Thoracic aorta (tissue), 2 donors: ENCODE measurements around the gene ZNF496. TPM values are rescaled to one million over a fixed set of nuclear protein-coding genes. Genes with fewer than 3 reads are reported as not detected.

Source experiments
- ATAC-seq: fragments of 150-250 bp; one replicate; pipeline ENCODE4 v1.8.0; 2017; ENCODE audit warnings: low read depth; ENCODE audit not compliant: insufficient number of reproducible peaks, low FRiP score
- DNase-seq: peaks from one replicate; pipeline ENCODE4 v3.0.0-alpha.2; 2020; ENCODE audit warnings: low spot score
- H3K27ac ChIP-seq, 2 donors: fragments of 200-600 bp; sonication (generic); 1 replicate in 1 of 2; 2 replicates in 1 of 2; pipeline ENCODE4 v1.5.1; 2016; ENCODE audit warnings: mild to moderate bottlenecking in 2 of 2, moderate library complexity in 2 of 2
- H3K27me3 ChIP-seq: fragments of 200-600 bp; sonication (generic); replicated peaks from 2 replicates; pipeline ENCODE4 v1.6.0; 2016; ENCODE audit warnings: mild to moderate bottlenecking; ENCODE audit not compliant: insufficient read depth
- H3K36me3 ChIP-seq: fragments of 200-600 bp; sonication (generic); one replicate; pipeline ENCODE4 v1.5.1; 2016
- H3K4me1 ChIP-seq, 2 donors: fragments of 200-600 bp; sonication (generic); 1 replicate in 1 of 2; 2 replicates in 1 of 2; pipeline versions ENCODE4 v1.5.1 to v1.6.0; 2016; ENCODE audit warnings: low read depth in 2 of 2, mild to moderate bottlenecking in 1 of 2; ENCODE audit not compliant: control insufficient read depth in 1 of 2
- H3K4me3 ChIP-seq: fragments of 200-600 bp; sonication (generic); 2 replicates; pipeline ENCODE4 v1.5.1; 2016; ENCODE audit warnings: mild to moderate bottlenecking
- H3K9me3 ChIP-seq: fragments of 200-600 bp; sonication (generic); 2 replicates; pipeline ENCODE4 v1.5.1; 2016
- total RNA-seq, 2 donors: library from RNA; depleted of rRNA; stranded (reverse); fragments of >200 nt; gene quantifications; one replicate each; pipeline versions ENCODE4 v1.1.0 to v1.2.3, GENCODE V29; 2016
- TF ChIP-seq, protein P1 (sequence below): fragments of 200-600 bp; sonication (generic); IDR thresholded peaks from one replicate; pipeline ENCODE4 v1.5.1; 2019; ENCODE audit warnings: antibody characterized with exemption

ZNF496 gene
- total RNA-seq, 2 donors from 2014 or later, result 37.0 to 55.4 TPM

- TF ChIP-seq, protein P1, sequence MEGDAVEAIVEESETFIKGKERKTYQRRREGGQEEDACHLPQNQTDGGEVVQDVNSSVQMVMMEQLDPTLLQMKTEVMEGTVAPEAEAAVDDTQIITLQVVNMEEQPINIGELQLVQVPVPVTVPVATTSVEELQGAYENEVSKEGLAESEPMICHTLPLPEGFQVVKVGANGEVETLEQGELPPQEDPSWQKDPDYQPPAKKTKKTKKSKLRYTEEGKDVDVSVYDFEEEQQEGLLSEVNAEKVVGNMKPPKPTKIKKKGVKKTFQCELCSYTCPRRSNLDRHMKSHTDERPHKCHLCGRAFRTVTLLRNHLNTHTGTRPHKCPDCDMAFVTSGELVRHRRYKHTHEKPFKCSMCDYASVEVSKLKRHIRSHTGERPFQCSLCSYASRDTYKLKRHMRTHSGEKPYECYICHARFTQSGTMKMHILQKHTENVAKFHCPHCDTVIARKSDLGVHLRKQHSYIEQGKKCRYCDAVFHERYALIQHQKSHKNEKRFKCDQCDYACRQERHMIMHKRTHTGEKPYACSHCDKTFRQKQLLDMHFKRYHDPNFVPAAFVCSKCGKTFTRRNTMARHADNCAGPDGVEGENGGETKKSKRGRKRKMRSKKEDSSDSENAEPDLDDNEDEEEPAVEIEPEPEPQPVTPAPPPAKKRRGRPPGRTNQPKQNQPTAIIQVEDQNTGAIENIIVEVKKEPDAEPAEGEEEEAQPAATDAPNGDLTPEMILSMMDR, result no peak
- H3K27me3 ChIP-seq, result no peaks in the 10 kb centered on the region
- H3K4me1 ChIP-seq, result no peaks in the 10 kb centered on the region
- H3K27ac ChIP-seq, result no peak overlapping the region
- ATAC-seq (no peak), DNase-seq (no peak)
- no peaks in the 10 kb centered on the region for H3K36me3 ChIP-seq
- H3K4me3 ChIP-seq, result no peak overlapping the region
- H3K9me3 ChIP-seq, result no peaks in the 10 kb centered on the region
Measured at GRCh38 chr1:247345881-247346280, 14.2 kb upstream of the ZNF496 start.

DNA sequence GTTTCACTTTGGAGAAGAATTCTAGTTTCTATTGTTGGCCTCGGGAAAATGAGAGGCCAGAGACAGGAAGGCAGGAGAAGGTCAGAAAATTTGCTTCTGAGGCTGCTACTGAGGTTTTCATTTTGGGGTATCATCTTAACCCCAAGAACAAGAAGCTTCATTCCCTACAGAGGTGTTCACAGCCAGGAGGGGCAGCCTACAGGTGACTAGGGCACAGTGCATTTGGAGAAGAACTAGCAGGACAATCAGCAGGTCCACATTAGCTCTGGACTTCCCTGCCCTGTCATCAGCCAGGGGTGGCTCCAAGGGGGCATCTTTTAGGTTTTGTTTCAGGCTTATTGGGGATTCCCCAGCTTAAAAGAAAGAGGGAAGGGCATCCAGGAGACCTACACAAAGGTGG, 12.1 kb upstream of the ZNF496 start:
- Histone ChIP-seq H3K4me3 (no peak overlapping the region), H3K4me1 (no peaks in the 10 kb centered on the region), H3K9me3 (no peaks in the 10 kb centered on the region), H3K27me3 (no peaks in the 10 kb centered on the region), H3K36me3 (no peaks in the 10 kb centered on the region), H3K27ac (no peak overlapping the region)
- TF ChIP-seq, protein P1, result no peak
- ATAC-seq (no peak), DNase-seq (no peak)

GRCh38 chr1:247338723-247339275, 7.1 kb upstream of the ZNF496 start:
- Histone ChIP-seq H3K36me3 (no peaks in the 10 kb centered on the region), H3K4me1 (no peaks in the 10 kb centered on the region), H3K27ac (no peak overlapping the region), H3K9me3 (no peaks in the 10 kb centered on the region), H3K4me3 (no peak overlapping the region), H3K27me3 (no peaks in the 10 kb centered on the region)
- TF ChIP-seq, protein P1, result no peak
- no peak for ATAC-seq
- DNase-seq, result no peak

DNA sequence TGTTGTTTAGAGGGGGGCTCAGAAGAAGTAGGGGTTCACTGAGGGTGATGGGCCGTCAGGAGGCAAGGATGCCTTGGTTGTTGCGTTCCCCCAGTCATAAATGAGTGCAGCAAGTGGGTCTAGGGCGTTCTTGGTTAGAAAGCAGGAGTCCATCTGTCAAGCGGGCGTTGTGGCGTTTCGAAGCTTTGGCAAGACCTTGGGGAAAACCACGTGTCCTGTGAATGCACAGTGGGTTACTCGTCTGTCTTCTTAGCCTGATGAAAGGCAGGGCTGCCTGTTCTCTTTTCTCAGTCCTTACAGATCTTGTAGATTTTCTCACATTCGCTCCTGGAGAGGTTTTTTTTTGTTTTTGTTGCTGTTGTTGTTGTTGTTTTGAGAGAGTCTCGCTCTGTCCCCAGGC, 6.3 kb upstream of the ZNF496 start:
- no peaks in the 10 kb centered on the region for H3K9me3 ChIP-seq
- no peak for DNase-seq
- ATAC-seq, result no peak

DNA sequence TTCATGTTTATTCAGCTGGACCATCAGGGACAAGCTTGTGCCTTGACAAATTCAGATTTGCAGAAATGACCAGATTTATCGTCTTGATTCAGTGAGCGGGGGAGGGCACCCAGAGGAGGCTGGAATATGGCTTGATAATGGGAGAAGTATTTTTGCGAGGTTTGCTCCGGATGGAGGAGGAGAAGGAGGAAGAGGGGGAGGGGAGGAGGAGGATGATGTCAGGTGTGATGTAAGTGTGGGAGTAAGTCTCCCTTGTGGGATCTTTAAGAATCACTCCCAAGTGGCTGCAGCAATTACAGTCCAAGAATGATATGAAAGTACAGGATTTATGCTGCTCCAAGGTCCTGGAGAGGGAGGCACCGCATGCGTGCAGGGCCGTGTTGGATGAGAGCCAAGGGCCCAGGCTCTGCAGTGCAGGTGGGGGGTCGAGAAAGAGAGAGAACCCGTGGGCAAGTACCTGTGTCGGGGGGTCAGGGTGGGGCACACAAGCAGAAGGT, 5.6 kb upstream of the ZNF496 start:
- peaks cover 0 to 9% of the 10 kb centered on the region in 2 donors for H3K4me1 ChIP-seq
- H3K9me3 ChIP-seq, result no peaks in the 10 kb centered on the region
- TF ChIP-seq, protein P1, result no peak
- H3K27ac ChIP-seq, result no peak overlapping the region
- no peak for DNase-seq
- H3K36me3 ChIP-seq, result no peaks in the 10 kb centered on the region
- no peak for ATAC-seq
- H3K4me3 ChIP-seq, result no peak overlapping the region
- H3K27me3 ChIP-seq, result no peaks in the 10 kb centered on the region

More for the DNA sequence above, 6.3 kb upstream of the ZNF496 start:
- Histone ChIP-seq H3K4me1 (peaks cover 0 to 4% of the 10 kb centered on the region in 2 donors), H3K27ac (no peak overlapping the region), H3K36me3 (no peaks in the 10 kb centered on the region), H3K27me3 (no peaks in the 10 kb centered on the region), H3K4me3 (no peak overlapping the region)
- TF ChIP-seq, protein P1, result no peak
